GM21737 (cell line): Measurements from ENCODE around the gene MUC5B.

Experiments used
- ATAC-seq: cut with Tn5 transposase; IDR thresholded peaks from one replicate; pipeline ENCODE4 v1.9.1; 2021; ENCODE audit warnings: mild to moderate bottlenecking, moderate library complexity; ENCODE audit not compliant: unreplicated experiment

The MUC5B gene

GRCh38 chr11:1306186-1307162 lies 83.6 kb downstream of the MUC5B start:
- ATAC-seq, result no peak

- no peak for ATAC-seq
These were observed 84.5 kb downstream of the MUC5B start for GRCh38 chr11:1307163-1307870.

GRCh38 chr11:1307998-1308742 lies 85.3 kb downstream of the MUC5B start:
- ATAC-seq, result no peak

- ATAC-seq, result peak; percentile 16
These were observed 86.1 kb downstream of the MUC5B start for GRCh38 chr11:1308743-1309497.

GRCh38 chr11:1309498-1310317 lies 86.8 kb downstream of the MUC5B start, which contains the start of gene TOLLIP:
Gene TOLLIP, minus strand, starts transcription at chr11:1309632. Its CDS starts 134 bp downstream, at chr11:1309498.
- peak; percentile 63 for ATAC-seq

GRCh38 chr11:1310318-1310687 lies 87.4 kb downstream of the MUC5B start:
- no peak for ATAC-seq

GRCh38 chr11:1310772-1311468 lies 88.1 kb downstream of the MUC5B start:
- ATAC-seq, result no peak
